IMR-90 (cell line): ENCODE measurements around the gene MAML2.

Experiments
- BHLHE40 ChIP-seq: fragments of 150-350 bp; IDR thresholded peaks from 2 replicates; pipeline ENCODE4 v1.6.1; 2016; ENCODE audit warnings: mild to moderate bottlenecking, low read depth, low read length
- CEBPB ChIP-seq: IDR thresholded peaks from 2 replicates; pipeline ENCODE4 v1.6.1; 2012; ENCODE audit warnings: low read depth, low read length, improper control_type of control experiment
- CHD1 ChIP-seq: IDR thresholded peaks from 2 replicates; pipeline ENCODE4 v1.6.1; 2012; ENCODE audit warnings: low read depth, low read length, improper control_type of control experiment
- CTCF ChIP-seq: conservative IDR thresholded peaks from 2 replicates; pipeline ENCODE4 v1.5.1; 2012; ENCODE audit warnings: mild to moderate bottlenecking, low read depth, low read length, improper control_type of control experiment
- MAFK ChIP-seq: IDR thresholded peaks from 2 replicates; pipeline ENCODE4 v1.6.1; 2012; ENCODE audit warnings: low read depth, low read length, improper control_type of control experiment
- MAZ ChIP-seq: IDR thresholded peaks from 2 replicates; pipeline ENCODE4 v1.6.1; 2012; ENCODE audit warnings: low read depth, mild to moderate bottlenecking, low read length, improper control_type of control experiment, moderate library complexity, borderline replicate concordance
- POLR2A ChIP-seq: IDR thresholded peaks from 2 replicates; pipeline ENCODE4 v1.6.1; 2012; ENCODE audit warnings: mild to moderate bottlenecking, low read depth, low read length
- RAD21 ChIP-seq: IDR thresholded peaks from 2 replicates; pipeline ENCODE4 v1.6.1; 2012; ENCODE audit warnings: low read length, improper control_type of control experiment
- RCOR1 ChIP-seq: IDR thresholded peaks from 2 replicates; pipeline ENCODE4 v1.6.1; 2012; ENCODE audit warnings: mild to moderate bottlenecking, low read length, improper control_type of control experiment; ENCODE audit not compliant: insufficient replicate concordance
- RFX5 ChIP-seq: IDR thresholded peaks from 2 replicates; pipeline ENCODE4 v1.8.0; 2012; ENCODE audit warnings: low read depth, mild to moderate bottlenecking, low read length, moderate library complexity
- SMC3 ChIP-seq: fragments of 150-350 bp; IDR thresholded peaks from 2 replicates; pipeline ENCODE4 v1.6.1; 2016; ENCODE audit warnings: low read depth, mild to moderate bottlenecking, antibody characterized with exemption, low read length, moderate library complexity
- TF ChIP-seq, protein P1 (sequence below): fragments of 150-350 bp; IDR thresholded peaks from 2 replicates; pipeline ENCODE4 v1.6.1; 2017; ENCODE audit warnings: mild to moderate bottlenecking, antibody characterized with exemption, low read length, low read depth

DNA sequence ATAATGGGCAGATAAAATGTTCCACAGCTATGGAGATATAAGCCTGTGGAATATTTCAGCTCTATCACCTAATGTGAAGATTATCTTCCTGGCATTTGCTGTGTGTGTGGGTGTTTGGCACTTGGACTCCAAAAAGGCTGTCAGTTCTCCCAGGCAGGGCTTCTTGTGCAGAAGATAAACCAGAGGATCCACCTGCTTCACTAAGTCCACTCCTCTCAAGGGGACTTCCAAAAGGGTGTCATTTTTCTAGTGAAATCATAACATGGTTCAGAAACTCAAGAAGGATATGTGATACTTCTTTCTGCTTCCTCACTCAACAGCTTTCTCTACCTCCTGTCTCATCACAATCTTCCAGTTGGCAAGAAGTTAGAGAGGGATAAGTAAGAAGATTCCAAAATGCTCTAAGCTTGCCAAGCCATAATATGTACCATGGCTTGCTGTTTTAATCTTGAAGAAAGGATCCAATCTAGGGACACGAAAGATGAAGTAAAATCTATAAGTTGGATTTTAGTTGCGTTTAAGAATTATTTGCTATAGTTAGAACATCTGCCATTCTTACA lies 212.9 kb downstream of the MAML2 start:
- TF ChIP-seq CTCF (no peak), SMC3 (no peak), RAD21 (no peak), POLR2A (no peak), RFX5 (no peak), BHLHE40 (no peak), MAZ (no peak), CHD1 (no peak), MAFK (no peak), RCOR1 (no peak), CEBPB (no peak)
- TF ChIP-seq, protein P1, sequence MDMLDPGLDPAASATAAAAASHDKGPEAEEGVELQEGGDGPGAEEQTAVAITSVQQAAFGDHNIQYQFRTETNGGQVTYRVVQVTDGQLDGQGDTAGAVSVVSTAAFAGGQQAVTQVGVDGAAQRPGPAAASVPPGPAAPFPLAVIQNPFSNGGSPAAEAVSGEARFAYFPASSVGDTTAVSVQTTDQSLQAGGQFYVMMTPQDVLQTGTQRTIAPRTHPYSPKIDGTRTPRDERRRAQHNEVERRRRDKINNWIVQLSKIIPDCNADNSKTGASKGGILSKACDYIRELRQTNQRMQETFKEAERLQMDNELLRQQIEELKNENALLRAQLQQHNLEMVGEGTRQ = no peak
